HG03520 (cell line): ENCODE results near the gene CHRNA7.

ENCODE experiments used
- ATAC-seq: cut with Tn5 transposase; IDR thresholded peaks from one replicate; pipeline ENCODE4 v1.9.1; 2021; ENCODE audit warnings: mild to moderate bottlenecking, moderate library complexity; ENCODE audit not compliant: unreplicated experiment

The CHRNA7 gene

GRCh38 chr15:32029862-32030781 is at the start of gene CHRNA7:
CHRNA7 (plus strand) TSS chr15:32030515; CDS start chr15:32030595, 80 bp downstream.
- no peak for ATAC-seq

GRCh38 chr15:31985607-31986006 is 44.7 kb upstream of the CHRNA7 start:
- no peak for ATAC-seq

- no peak for ATAC-seq
Observed at GRCh38 chr15:31993062-31993461, 37.3 kb upstream of the CHRNA7 start.

GRCh38 chr15:31997711-31998110 is 32.6 kb upstream of the CHRNA7 start:
- ATAC-seq = no peak

GRCh38 chr15:32003558-32003957 is 26.8 kb upstream of the CHRNA7 start:
- no peak for ATAC-seq

GRCh38 chr15:32004249-32004648 is 26.1 kb upstream of the CHRNA7 start:
- no peak for ATAC-seq

- ATAC-seq = no peak
Observed at GRCh38 chr15:32007355-32007960, 22.9 kb upstream of the CHRNA7 start.

GRCh38 chr15:32014953-32015352 is 15.4 kb upstream of the CHRNA7 start:
- ATAC-seq = no peak

- ATAC-seq = no peak
Observed at GRCh38 chr15:32020156-32020555, 10.2 kb upstream of the CHRNA7 start.

GRCh38 chr15:32028921-32029320 is 1.4 kb upstream of the CHRNA7 start:
- no peak for ATAC-seq

GRCh38 chr15:32029409-32029861 is 880 bp upstream of the CHRNA7 start:
- no peak for ATAC-seq

GRCh38 chr15:32030795-32031194 is 480 bp downstream of the CHRNA7 start:
- no peak for ATAC-seq

GRCh38 chr15:32033186-32033890 is 3.0 kb downstream of the CHRNA7 start:
- ATAC-seq = no peak

- no peak for ATAC-seq
Observed at GRCh38 chr15:32034106-32034505, 3.8 kb downstream of the CHRNA7 start.

- no peak for ATAC-seq
Observed at GRCh38 chr15:32035285-32035684, 5.0 kb downstream of the CHRNA7 start.

- no peak for ATAC-seq
Observed at GRCh38 chr15:32036971-32037370, 6.7 kb downstream of the CHRNA7 start.

- no peak for ATAC-seq
Observed at GRCh38 chr15:32041294-32041693, 11.0 kb downstream of the CHRNA7 start.

GRCh38 chr15:32042269-32042972 is 12.1 kb downstream of the CHRNA7 start:
- ATAC-seq = no peak

- no peak for ATAC-seq
Observed at GRCh38 chr15:32053719-32054118, 23.4 kb downstream of the CHRNA7 start.

GRCh38 chr15:32057876-32058425 is 27.6 kb downstream of the CHRNA7 start:
- ATAC-seq = no peak

GRCh38 chr15:32060706-32061105 is 30.4 kb downstream of the CHRNA7 start:
- no peak for ATAC-seq
